Activated naive CD8-positive, alpha-beta T cell (primary cell): ENCODE data around the gene EDN1.

ENCODE experiments used
- H3K27ac Mint-ChIP-seq: one replicate; pipeline ENCODE4 v1.8.0; 2021; ENCODE audit warnings: mixed read lengths
- H3K27me3 Mint-ChIP-seq: one replicate; pipeline ENCODE4 v1.8.0; 2021; ENCODE audit warnings: mixed read lengths
- H3K36me3 Mint-ChIP-seq: one replicate; pipeline ENCODE4 v1.8.0; 2021; ENCODE audit warnings: mixed read lengths
- H3K4me1 Mint-ChIP-seq: one replicate; pipeline ENCODE4 v1.8.0; 2021; ENCODE audit warnings: low read depth, mixed read lengths
- H3K4me3 Mint-ChIP-seq: one replicate; pipeline ENCODE4 v1.8.0; 2021; ENCODE audit warnings: mild to moderate bottlenecking, mixed read lengths
- H3K9me3 Mint-ChIP-seq: one replicate; pipeline ENCODE4 v1.8.0; 2021; ENCODE audit warnings: low read depth, mixed read lengths

EDN1 gene

DNA sequence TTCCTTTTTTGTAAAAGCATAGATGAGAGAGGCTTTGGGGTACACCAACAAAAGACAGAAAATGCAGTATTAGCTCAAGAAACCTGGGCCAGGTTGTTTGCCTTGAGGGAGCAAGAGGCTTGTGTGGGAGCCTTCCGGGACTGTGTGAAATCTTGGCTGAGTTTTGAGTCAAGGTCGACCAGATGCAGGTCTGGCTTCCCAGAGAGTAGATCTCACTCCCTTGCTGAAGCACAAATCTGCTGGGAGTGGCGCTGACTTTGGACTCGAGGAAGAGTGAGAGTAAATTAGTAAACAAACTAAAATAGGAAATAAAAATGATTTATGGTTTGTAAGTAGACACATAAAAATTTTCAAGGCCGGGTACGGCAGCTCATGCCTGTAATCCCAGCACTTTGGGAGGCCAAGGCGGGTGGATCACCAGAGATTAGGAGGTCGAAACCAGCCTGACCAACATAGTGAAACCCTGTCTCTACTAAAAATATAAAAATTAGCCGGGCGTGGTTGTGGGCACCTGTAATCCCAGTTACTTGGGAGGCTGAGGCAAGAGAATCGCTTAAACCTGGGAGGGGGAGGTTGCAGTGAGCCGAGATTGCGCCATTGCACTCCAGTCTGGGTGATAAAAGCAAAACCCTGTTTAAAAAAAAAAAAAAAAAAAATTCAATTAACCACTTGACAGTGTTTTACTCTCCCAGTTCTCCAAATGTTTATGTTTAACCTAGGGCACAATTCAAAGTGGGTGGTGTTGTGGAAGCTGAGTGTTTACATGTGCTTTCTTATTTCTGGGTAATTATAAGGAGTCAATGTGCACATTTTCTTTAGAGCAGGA, 27.7 kb upstream of the EDN1 start:
- Mint-ChIP-seq H3K4me3 (no peak overlapping the region), H3K27ac (no peak overlapping the region), H3K4me1 (no peaks in the 10 kb centered on the region), H3K36me3 (no peaks in the 10 kb centered on the region), H3K27me3 (peaks cover 1% of the 10 kb centered on the region), H3K9me3 (no peaks in the 10 kb centered on the region)

DNA sequence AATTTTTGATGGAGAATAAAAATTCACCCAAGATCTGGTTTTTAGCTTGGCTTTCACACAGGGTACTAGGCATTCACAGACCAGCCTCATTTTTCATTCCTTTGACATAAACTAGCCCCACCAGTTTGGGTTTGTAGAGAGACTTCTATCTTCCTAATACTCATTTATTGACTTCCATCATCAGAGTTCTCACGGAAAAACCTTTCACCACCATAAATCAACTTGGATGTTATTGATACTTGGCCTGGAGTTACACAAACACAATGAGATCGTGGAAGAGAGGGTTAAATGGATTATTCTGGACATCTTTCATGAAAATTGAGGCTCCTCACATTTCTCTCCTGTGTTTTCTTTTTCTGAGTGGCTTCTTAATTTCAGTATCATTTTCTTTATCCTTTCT, 26.8 kb upstream of the EDN1 start:
- Mint-ChIP-seq H3K4me3 (no peak overlapping the region), H3K9me3 (no peaks in the 10 kb centered on the region), H3K4me1 (no peaks in the 10 kb centered on the region), H3K27ac (no peak overlapping the region), H3K27me3 (peaks cover 1% of the 10 kb centered on the region), H3K36me3 (no peaks in the 10 kb centered on the region)

- H3K27me3 Mint-ChIP-seq: peaks cover 1% of the 10 kb centered on the region
- H3K36me3 Mint-ChIP-seq: peaks cover under 1% of the 10 kb centered on the region
- H3K4me3 Mint-ChIP-seq: no peak overlapping the region
- no peak overlapping the region for H3K27ac Mint-ChIP-seq
- no peaks in the 10 kb centered on the region for H3K9me3 Mint-ChIP-seq
- H3K4me1 Mint-ChIP-seq: no peaks in the 10 kb centered on the region
Observed at GRCh38 chr6:12264671-12265070, 25.5 kb upstream of the EDN1 start.

DNA sequence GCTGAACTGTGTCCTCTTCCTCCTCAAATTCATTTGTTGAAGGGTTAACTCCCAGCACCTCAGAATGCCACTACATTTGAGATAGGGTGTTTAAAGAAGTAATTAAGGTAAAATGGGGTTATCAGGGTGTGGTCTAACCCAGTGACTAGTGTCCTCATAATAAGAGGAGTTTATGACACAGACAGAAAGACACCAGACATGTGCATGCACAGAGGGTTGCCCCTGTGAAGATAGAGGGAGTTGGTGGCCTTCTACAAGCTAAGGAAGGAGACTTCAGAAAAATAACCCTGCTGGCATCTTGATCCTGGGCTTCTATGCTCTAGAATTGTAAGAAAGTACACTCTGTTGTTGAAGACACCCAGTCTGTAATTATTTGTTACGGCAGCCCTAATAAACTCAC, 24.9 kb upstream of the EDN1 start:
- H3K4me3 Mint-ChIP-seq: no peak overlapping the region
- H3K27me3 Mint-ChIP-seq: peaks cover 1% of the 10 kb centered on the region
- H3K27ac Mint-ChIP-seq: no peak overlapping the region
- H3K4me1 Mint-ChIP-seq: no peaks in the 10 kb centered on the region
- no peaks in the 10 kb centered on the region for H3K9me3 Mint-ChIP-seq
- peaks cover 3% of the 10 kb centered on the region for H3K36me3 Mint-ChIP-seq

DNA sequence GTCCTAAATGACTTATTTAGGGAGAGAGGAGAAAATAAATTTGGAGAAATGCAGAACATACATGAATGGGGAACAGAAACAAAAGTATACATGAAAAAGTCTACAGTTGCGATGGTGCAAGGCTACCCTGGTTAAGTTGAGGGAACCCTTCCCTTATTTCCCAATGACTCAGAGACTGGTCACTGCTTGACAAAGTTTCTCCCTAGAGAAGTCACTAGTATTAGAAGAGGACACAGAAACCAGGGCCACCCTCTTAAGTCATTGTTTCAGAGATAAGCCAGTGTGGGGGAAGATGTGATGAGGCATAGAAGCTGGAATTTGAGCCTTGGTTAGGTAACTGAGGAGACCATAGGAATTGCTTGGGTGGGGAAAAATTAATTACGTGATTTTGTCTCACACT, 24.4 kb upstream of the EDN1 start:
- Mint-ChIP-seq H3K27me3 (peaks cover 1% of the 10 kb centered on the region), H3K4me1 (peaks cover 3% of the 10 kb centered on the region), H3K27ac (no peak overlapping the region)

DNA sequence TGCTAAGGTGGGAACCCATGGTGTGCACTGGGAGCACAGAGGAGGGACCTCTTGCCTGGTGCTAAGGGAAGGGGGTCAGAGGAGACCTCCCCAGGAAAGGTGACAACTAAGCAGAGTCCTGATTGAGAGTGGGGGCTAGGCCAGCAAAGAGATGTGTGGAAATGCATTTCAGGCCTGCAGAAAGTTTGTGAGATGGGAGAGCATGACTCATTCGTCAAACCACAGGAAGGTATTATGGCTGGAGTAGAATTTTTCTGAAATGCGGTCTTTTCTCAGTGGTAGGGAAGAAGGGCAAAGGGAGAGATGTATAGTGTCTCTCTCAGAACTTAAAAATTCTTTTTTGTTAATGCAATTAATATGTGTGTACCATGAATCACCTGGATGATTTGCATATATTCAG, 23.6 kb upstream of the EDN1 start:
- peaks cover 6% of the 10 kb centered on the region for H3K9me3 Mint-ChIP-seq
- H3K27ac Mint-ChIP-seq: no peak overlapping the region
- H3K36me3 Mint-ChIP-seq: peaks cover 10% of the 10 kb centered on the region
- H3K4me1 Mint-ChIP-seq: peaks cover 4% of the 10 kb centered on the region
- no peak overlapping the region for H3K4me3 Mint-ChIP-seq
- no peaks in the 10 kb centered on the region for H3K27me3 Mint-ChIP-seq

More for the DNA sequence above, 24.4 kb upstream of the EDN1 start:
- Mint-ChIP-seq H3K4me3 (no peak overlapping the region), H3K36me3 (peaks cover 6% of the 10 kb centered on the region), H3K9me3 (no peaks in the 10 kb centered on the region)

GRCh38 chr6:12269110-12269509, 21.1 kb upstream of the EDN1 start:
- H3K27me3 Mint-ChIP-seq: no peaks in the 10 kb centered on the region
- H3K27ac Mint-ChIP-seq: no peak overlapping the region
- H3K4me1 Mint-ChIP-seq: peaks cover 4% of the 10 kb centered on the region
- peaks cover 8% of the 10 kb centered on the region for H3K9me3 Mint-ChIP-seq
- no peak overlapping the region for H3K4me3 Mint-ChIP-seq
- H3K36me3 Mint-ChIP-seq: peaks cover 14% of the 10 kb centered on the region

GRCh38 chr6:12270551-12271230, 19.5 kb upstream of the EDN1 start:
- Mint-ChIP-seq H3K4me1 (peaks cover 4% of the 10 kb centered on the region), H3K4me3 (no peak overlapping the region), H3K27ac (no peak overlapping the region), H3K36me3 (peaks cover 14% of the 10 kb centered on the region), H3K27me3 (no peaks in the 10 kb centered on the region), H3K9me3 (peaks cover 8% of the 10 kb centered on the region)

- H3K9me3 Mint-ChIP-seq: peaks cover 8% of the 10 kb centered on the region
- H3K36me3 Mint-ChIP-seq: peaks cover 14% of the 10 kb centered on the region
- H3K4me1 Mint-ChIP-seq: peaks cover 4% of the 10 kb centered on the region
- H3K27ac Mint-ChIP-seq: no peak overlapping the region
- no peak overlapping the region for H3K4me3 Mint-ChIP-seq
- no peaks in the 10 kb centered on the region for H3K27me3 Mint-ChIP-seq
Observed at GRCh38 chr6:12271594-12271993, 18.6 kb upstream of the EDN1 start.

- Mint-ChIP-seq H3K4me3 (no peak overlapping the region), H3K9me3 (peaks cover 8% of the 10 kb centered on the region), H3K36me3 (peaks cover 15% of the 10 kb centered on the region), H3K27me3 (peaks cover under 1% of the 10 kb centered on the region), H3K27ac (no peak overlapping the region), H3K4me1 (peaks cover 4% of the 10 kb centered on the region)
Observed at GRCh38 chr6:12271997-12272396, 18.2 kb upstream of the EDN1 start.

GRCh38 chr6:12275107-12275506, 15.1 kb upstream of the EDN1 start:
- Mint-ChIP-seq H3K27ac (no peak overlapping the region), H3K36me3 (peaks cover 14% of the 10 kb centered on the region), H3K4me1 (peaks cover 12% of the 10 kb centered on the region), H3K27me3 (peaks cover 5% of the 10 kb centered on the region), H3K9me3 (peaks cover 8% of the 10 kb centered on the region), H3K4me3 (no peak overlapping the region)

DNA sequence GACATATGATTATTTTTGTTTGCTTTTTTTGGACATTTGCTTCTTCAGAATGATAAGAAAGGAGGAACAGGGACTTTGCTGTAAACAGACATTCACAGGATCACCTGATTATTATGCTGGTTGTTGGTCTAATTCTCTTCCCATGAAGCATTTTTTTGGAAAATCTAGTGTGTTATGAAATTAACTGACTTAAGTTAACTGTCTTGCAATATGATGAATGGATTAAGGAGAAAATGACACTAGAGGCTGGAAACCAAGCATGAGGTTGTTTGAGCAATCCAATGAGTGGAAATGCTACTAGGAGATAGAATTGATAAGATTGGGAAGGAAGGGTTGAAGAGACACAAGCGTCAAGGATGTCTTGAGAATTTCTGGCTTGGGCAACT, 13.2 kb upstream of the EDN1 start:
- peaks cover 10% of the 10 kb centered on the region for H3K36me3 Mint-ChIP-seq

DNA sequence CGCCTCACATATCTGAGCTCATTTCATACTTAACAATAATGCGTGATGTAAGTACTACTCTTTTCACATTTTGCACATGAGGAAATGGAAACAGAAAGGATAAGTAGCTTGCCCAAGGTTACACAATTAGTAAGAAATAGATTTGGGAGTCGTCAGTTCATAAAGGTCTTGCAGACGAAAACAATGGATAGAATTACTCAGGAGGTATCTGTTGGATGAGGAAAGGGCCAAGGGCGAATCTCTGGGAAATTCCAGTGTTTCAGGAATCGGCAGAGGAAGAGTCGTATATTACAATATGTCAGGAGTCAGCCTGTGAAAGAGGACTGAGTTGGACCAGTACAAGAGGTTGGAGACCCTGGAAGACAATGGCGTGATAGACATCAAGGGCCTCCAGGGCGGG, 12.8 kb upstream of the EDN1 start:
- H3K27ac Mint-ChIP-seq: no peak overlapping the region
- peaks cover 10% of the 10 kb centered on the region for H3K4me1 Mint-ChIP-seq
- H3K27me3 Mint-ChIP-seq: peaks cover 9% of the 10 kb centered on the region
- H3K9me3 Mint-ChIP-seq: no peaks in the 10 kb centered on the region
- peaks cover 7% of the 10 kb centered on the region for H3K36me3 Mint-ChIP-seq
- H3K4me3 Mint-ChIP-seq: no peak overlapping the region

More for the DNA sequence above, 13.2 kb upstream of the EDN1 start:
- H3K27ac Mint-ChIP-seq: no peak overlapping the region
- peaks cover 9% of the 10 kb centered on the region for H3K27me3 Mint-ChIP-seq
- no peaks in the 10 kb centered on the region for H3K9me3 Mint-ChIP-seq
- no peak overlapping the region for H3K4me3 Mint-ChIP-seq
- peaks cover 10% of the 10 kb centered on the region for H3K4me1 Mint-ChIP-seq

GRCh38 chr6:12278915-12279314, 11.2 kb upstream of the EDN1 start:
- Mint-ChIP-seq H3K27me3 (peaks cover 17% of the 10 kb centered on the region), H3K4me1 (peaks cover 10% of the 10 kb centered on the region), H3K27ac (no peak overlapping the region), H3K9me3 (no peaks in the 10 kb centered on the region), H3K36me3 (peaks cover 10% of the 10 kb centered on the region), H3K4me3 (no peak overlapping the region)

DNA sequence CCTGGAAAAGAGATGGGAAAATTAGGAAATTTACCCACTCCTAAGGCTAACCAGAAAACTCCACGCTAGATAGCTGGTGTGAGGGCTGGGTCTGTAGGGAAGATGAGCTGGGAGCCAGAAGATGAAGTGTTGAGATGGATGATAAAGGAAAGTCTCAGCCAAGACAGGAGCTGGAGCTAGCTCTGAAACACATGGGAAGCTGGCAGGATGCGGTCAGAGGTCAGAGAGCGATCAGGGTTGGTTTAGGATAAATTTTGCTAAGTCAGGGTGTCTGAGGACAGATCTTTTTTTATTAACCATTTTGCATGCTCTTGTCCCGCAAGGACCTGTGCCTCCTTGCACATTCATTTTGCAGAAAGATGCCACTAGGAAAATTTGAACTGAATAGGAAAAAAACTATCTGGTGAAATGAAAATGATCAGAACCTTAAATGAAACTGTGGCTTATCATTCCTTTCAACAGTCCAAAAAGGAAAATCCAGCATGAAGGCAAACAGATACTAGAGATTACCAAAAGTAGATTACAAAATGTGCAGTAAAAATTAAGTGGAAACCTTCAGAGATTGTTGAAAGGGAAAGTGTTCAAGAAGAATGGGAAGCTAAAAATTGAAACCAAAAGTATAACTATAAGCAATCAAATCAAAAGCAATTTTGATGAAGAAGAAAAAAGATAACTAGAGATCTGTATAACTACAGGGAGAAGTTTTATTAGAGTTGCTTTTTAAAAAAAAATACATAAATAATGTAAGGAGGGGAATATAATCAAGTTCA, 10.7 kb upstream of the EDN1 start:
- Mint-ChIP-seq H3K9me3 (no peaks in the 10 kb centered on the region), H3K27ac (no peak overlapping the region), H3K4me1 (peaks cover 10% of the 10 kb centered on the region), H3K4me3 (no peak overlapping the region), H3K27me3 (peaks cover 18% of the 10 kb centered on the region), H3K36me3 (peaks cover 10% of the 10 kb centered on the region)
